Breast epithelium (tissue), 4 donors: Measurements from ENCODE around the gene COL23A1. TPM values are rescaled to one million over a fixed set of nuclear protein-coding genes. Genes with fewer than 3 reads are reported as not detected.

Experiments
- DNase-seq, 2 donors: peaks; one replicate each; pipeline ENCODE4 v3.0.0-alpha.2; 2019; ENCODE audit warnings: low spot score in 2 of 2
- H3K27ac ChIP-seq, 2 donors: fragments of 200-600 bp; sonication (generic) in 1 of 2; one replicate each; pipeline ENCODE4 v1.5.1; 2016 to 2019; ENCODE audit warnings: mild to moderate bottlenecking in 1 of 2
- H3K27me3 ChIP-seq, 2 donors: fragments of 200-600 bp; sonication (generic) in 1 of 2; one replicate each; pipeline versions ENCODE4 v1.5.1 to v1.6.0; 2017 to 2019; ENCODE audit warnings: control low read depth in 1 of 2, mild to moderate bottlenecking in 1 of 2
- H3K36me3 ChIP-seq: fragments of 200-600 bp; one replicate; pipeline ENCODE4 v1.5.1; 2019
- H3K4me1 ChIP-seq, 2 donors: fragments of 200-600 bp; sonication (generic); one replicate each; pipeline ENCODE4 v1.5.1; 2016 to 2019; ENCODE audit warnings: control low read depth in 1 of 2
- H3K4me3 ChIP-seq, 3 donors: fragments of 200-600 bp; sonication (generic); 1 replicate in 2 of 3; 2 replicates in 1 of 3; pipeline ENCODE4 v1.5.1; 2016 to 2019; ENCODE audit warnings: mild to moderate bottlenecking in 3 of 3, moderate library complexity in 2 of 3
- H3K9me3 ChIP-seq, 2 donors: fragments of 200-600 bp; sonication (generic) in 1 of 2; one replicate each; pipeline ENCODE4 v1.5.1; 2016 to 2019; ENCODE audit warnings: control low read depth in 1 of 2
- CTCF ChIP-seq, 3 donors: fragments of 450-650 bp; IDR thresholded peaks; one replicate each; pipeline ENCODE4 v1.5.1; 2016 to 2017; ENCODE audit warnings: antibody characterized with exemption in 3 of 3, mild to moderate bottlenecking in 3 of 3, moderate library complexity in 3 of 3
- POLR2A ChIP-seq: fragments of 450-650 bp; IDR thresholded peaks from one replicate; pipeline ENCODE4 v1.6.1; 2016; ENCODE audit warnings: antibody characterized with exemption, mild to moderate bottlenecking, moderate library complexity
- POLR2AphosphoS5 ChIP-seq, 3 donors: sonication (generic); formaldehyde crosslinking; IDR thresholded peaks; one replicate each; pipeline ENCODE4 v1.6.1; 2017; ENCODE audit warnings: antibody characterized with exemption in 3 of 3
- intact Hi-C: fragments of 100-400 bp; cut with DNase I; formaldehyde crosslinking; loops from one replicate; pipeline ENCODE4 v1.15.1; 2023; ENCODE audit warnings: low total_unique reads
- total RNA-seq, 3 donors: library from RNA; depleted of rRNA; stranded (reverse); fragments of >200 nt; gene quantifications; one replicate each; pipeline ENCODE4 v1.1.0, GENCODE V29; 2016

COL23A1 gene
- total RNA-seq, 3 donors from 2014 or later = 0.32 to 3.3 (median 2.6) TPM

- DNase-seq = no peak
- Histone ChIP-seq H3K36me3 (no peaks in the 10 kb centered on the region), H3K27ac (no peak overlapping the region)
Observed at GRCh38 chr5:178297751-178298150, 292.4 kb downstream of the COL23A1 start.

GRCh38 chr5:178296066-178296465, 294.1 kb downstream of the COL23A1 start:
- Histone ChIP-seq H3K4me1 (no peaks in the 10 kb centered on the region), H3K4me3 (no peak overlapping the region), H3K27me3 (peaks cover 0 to 5% of the 10 kb centered on the region in 2 donors), H3K27ac (no peak overlapping the region), H3K36me3 (no peaks in the 10 kb centered on the region), H3K9me3 (no peaks in the 10 kb centered on the region)
- DNase-seq = no peak
- TF ChIP-seq POLR2AphosphoS5 (IDR thresholded peaks at IDR 0.05) (no peak), POLR2A (no peak), CTCF (IDR thresholded peaks at IDR 0.05) (no peak)
- intact Hi-C loops = no loop called here

More at GRCh38 chr5:178297751-178298150, 292.4 kb downstream of the COL23A1 start:
- H3K4me3 ChIP-seq = no peak overlapping the region
- H3K27me3 ChIP-seq = peaks cover 0 to 4% of the 10 kb centered on the region in 2 donors
- TF ChIP-seq POLR2A (no peak), CTCF (IDR thresholded peaks at IDR 0.05) (no peak), POLR2AphosphoS5 (IDR thresholded peaks at IDR 0.05) (no peak)
- no peaks in the 10 kb centered on the region for H3K9me3 ChIP-seq
- no peaks in the 10 kb centered on the region for H3K4me1 ChIP-seq
- intact Hi-C loops = no loop called here

GRCh38 chr5:178295589-178295988, 294.6 kb downstream of the COL23A1 start:
- H3K27me3 ChIP-seq = peaks cover 0 to 5% of the 10 kb centered on the region in 2 donors
- no peaks in the 10 kb centered on the region for H3K36me3 ChIP-seq
- no peak overlapping the region for H3K27ac ChIP-seq
- H3K4me3 ChIP-seq = no peak overlapping the region
- intact Hi-C loops = no loop called here
- TF ChIP-seq POLR2AphosphoS5 (IDR thresholded peaks at IDR 0.05) = no peak
- TF ChIP-seq CTCF (IDR thresholded peaks at IDR 0.05) = no peak
- TF ChIP-seq POLR2A = no peak
- no peak for DNase-seq
- no peaks in the 10 kb centered on the region for H3K9me3 ChIP-seq
- H3K4me1 ChIP-seq = no peaks in the 10 kb centered on the region

- Histone ChIP-seq H3K9me3 (no peaks in the 10 kb centered on the region), H3K4me3 (no peak overlapping the region), H3K27ac (no peak overlapping the region), H3K36me3 (no peaks in the 10 kb centered on the region), H3K27me3 (peaks cover 0 to 5% of the 10 kb centered on the region in 2 donors), H3K4me1 (no peaks in the 10 kb centered on the region)
- TF ChIP-seq CTCF (IDR thresholded peaks at IDR 0.05) (no peak), POLR2AphosphoS5 (IDR thresholded peaks at IDR 0.05) (no peak), POLR2A (no peak)
- no peak for DNase-seq
- intact Hi-C loops = no loop called here
Observed at GRCh38 chr5:178293815-178294214, 296.4 kb downstream of the COL23A1 start.

GRCh38 chr5:178293400-178293799, 296.8 kb downstream of the COL23A1 start:
- Histone ChIP-seq H3K4me1 (peaks cover 0 to 2% of the 10 kb centered on the region in 2 donors), H3K36me3 (no peaks in the 10 kb centered on the region), H3K9me3 (no peaks in the 10 kb centered on the region), H3K27me3 (peaks cover 0 to 5% of the 10 kb centered on the region in 2 donors), H3K4me3 (no peak overlapping the region), H3K27ac (no peak overlapping the region)
- intact Hi-C loops = no loop called here
- DNase-seq = no peak
- no peak for TF ChIP-seq POLR2A
- TF ChIP-seq CTCF (IDR thresholded peaks at IDR 0.05) = no peak
- TF ChIP-seq POLR2AphosphoS5 (IDR thresholded peaks at IDR 0.05) = no peak
